GM12878 (cell line): ENCODE results near the gene CNTN4.

Source experiments
- CBX5 ChIP-seq: sonication (generic); IDR thresholded peaks from 2 replicates; pipeline ENCODE4 v1.6.1; 2016; ENCODE audit warnings: low read depth, moderate library complexity, mild to moderate bottlenecking, inconsistent platforms
- NR2F1 ChIP-seq: fragments of 450-650 bp; conservative IDR thresholded peaks from 2 replicates; pipeline ENCODE4 v1.6.1; 2017; ENCODE audit warnings: mild to moderate bottlenecking
- NRF1 ChIP-seq: conservative IDR thresholded peaks from 2 replicates; pipeline ENCODE4 v1.6.1; 2011; ENCODE audit warnings: mild to moderate bottlenecking, low read depth, low read length, improper control_type of control experiment
- POLR2AphosphoS5 ChIP-seq: IDR thresholded peaks from 2 replicates; pipeline ENCODE4 v1.6.1; 2011; ENCODE audit warnings: mild to moderate bottlenecking, low read length, inconsistent platforms
- RCOR1 ChIP-seq: conservative IDR thresholded peaks from 2 replicates; pipeline ENCODE4 v1.6.1; 2012; ENCODE audit warnings: low read depth, low read length, improper control_type of control experiment
- RELA ChIP-seq: fragments of 450-650 bp; IDR thresholded peaks from 2 replicates; pipeline ENCODE4 v1.8.0; 2014; ENCODE audit warnings: borderline replicate concordance; ENCODE audit not compliant: partially characterized antibody
- TF ChIP-seq, protein P1 (sequence below), 3 experiments: IDR thresholded peaks in 2 of 3; conservative IDR thresholded peaks in 1 of 3; 2 replicates each; pipeline ENCODE4 v1.5.1; 2011; ENCODE audit warnings: low read depth in 3 of 3, low read length in 3 of 3, mild to moderate bottlenecking in 3 of 3, control low read depth in 2 of 3, moderate library complexity in 2 of 3, inconsistent platforms in 1 of 3, mixed read lengths in 1 of 3; ENCODE audit not compliant: control insufficient read depth in 2 of 3, insufficient read depth in 1 of 3; ENCODE audit errors: extremely low read depth in 1 of 3
- TF ChIP-seq, protein P2 (sequence below): IDR thresholded peaks from 2 replicates; pipeline ENCODE4 v1.6.1; 2011; ENCODE audit warnings: low read depth, low read length, improper control_type of control experiment, borderline replicate concordance
- TF ChIP-seq, protein P3 (sequence below): IDR thresholded peaks from 2 replicates; pipeline ENCODE4 v1.6.1; 2011; ENCODE audit warnings: low read depth, mild to moderate bottlenecking, low read length, moderate library complexity, borderline replicate concordance; ENCODE audit errors: extremely low read depth

DNA sequence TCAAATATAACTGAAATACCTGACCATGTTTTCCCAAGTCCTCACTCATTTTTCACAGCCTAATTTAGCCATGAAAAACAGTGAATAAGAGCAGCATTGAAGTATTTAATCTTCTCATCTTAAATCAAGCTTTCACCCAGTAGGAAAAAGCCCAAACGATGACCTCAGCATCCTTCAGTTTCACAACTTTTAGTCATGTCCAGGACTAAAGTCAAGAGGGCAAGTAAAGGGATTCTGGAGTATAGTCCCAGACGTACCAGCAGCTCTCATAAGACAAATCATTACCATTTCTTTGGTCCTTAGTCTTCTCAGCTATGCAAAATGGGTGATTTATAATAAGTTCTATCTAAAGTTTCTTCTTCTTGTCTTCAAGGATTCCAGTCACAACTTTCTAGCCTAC, 774.2 kb downstream of the CNTN4 start:
- TF ChIP-seq POLR2AphosphoS5 (no peak), RCOR1 (no peak), CBX5 (no peak), NRF1 (no peak), NR2F1 (no peak), RELA (no peak)
- TF ChIP-seq, protein P1, sequence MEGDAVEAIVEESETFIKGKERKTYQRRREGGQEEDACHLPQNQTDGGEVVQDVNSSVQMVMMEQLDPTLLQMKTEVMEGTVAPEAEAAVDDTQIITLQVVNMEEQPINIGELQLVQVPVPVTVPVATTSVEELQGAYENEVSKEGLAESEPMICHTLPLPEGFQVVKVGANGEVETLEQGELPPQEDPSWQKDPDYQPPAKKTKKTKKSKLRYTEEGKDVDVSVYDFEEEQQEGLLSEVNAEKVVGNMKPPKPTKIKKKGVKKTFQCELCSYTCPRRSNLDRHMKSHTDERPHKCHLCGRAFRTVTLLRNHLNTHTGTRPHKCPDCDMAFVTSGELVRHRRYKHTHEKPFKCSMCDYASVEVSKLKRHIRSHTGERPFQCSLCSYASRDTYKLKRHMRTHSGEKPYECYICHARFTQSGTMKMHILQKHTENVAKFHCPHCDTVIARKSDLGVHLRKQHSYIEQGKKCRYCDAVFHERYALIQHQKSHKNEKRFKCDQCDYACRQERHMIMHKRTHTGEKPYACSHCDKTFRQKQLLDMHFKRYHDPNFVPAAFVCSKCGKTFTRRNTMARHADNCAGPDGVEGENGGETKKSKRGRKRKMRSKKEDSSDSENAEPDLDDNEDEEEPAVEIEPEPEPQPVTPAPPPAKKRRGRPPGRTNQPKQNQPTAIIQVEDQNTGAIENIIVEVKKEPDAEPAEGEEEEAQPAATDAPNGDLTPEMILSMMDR (IDR thresholded peaks at IDR 0.05 in 2 of 3, conservative IDR thresholded peaks at IDR 0.05 in 1 of 3; ENCODE audit: control insufficient read depth in 2 of 3, extremely low read depth in 1 of 3, insufficient read depth in 1 of 3, low read depth in 3 of 3, low read length in 3 of 3): no peak
- TF ChIP-seq, protein P2, sequence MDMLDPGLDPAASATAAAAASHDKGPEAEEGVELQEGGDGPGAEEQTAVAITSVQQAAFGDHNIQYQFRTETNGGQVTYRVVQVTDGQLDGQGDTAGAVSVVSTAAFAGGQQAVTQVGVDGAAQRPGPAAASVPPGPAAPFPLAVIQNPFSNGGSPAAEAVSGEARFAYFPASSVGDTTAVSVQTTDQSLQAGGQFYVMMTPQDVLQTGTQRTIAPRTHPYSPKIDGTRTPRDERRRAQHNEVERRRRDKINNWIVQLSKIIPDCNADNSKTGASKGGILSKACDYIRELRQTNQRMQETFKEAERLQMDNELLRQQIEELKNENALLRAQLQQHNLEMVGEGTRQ: no peak
- TF ChIP-seq, protein P3, sequence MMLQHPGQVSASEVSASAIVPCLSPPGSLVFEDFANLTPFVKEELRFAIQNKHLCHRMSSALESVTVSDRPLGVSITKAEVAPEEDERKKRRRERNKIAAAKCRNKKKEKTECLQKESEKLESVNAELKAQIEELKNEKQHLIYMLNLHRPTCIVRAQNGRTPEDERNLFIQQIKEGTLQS: no peak
